ENCODE results near the gene MAP7D2. TPM values are rescaled to one million over a fixed set of nuclear protein-coding genes. Genes with fewer than 3 reads are reported as not detected.

Gene MAP7D2
- total RNA-seq, 2 experiments from 2014 or later: 0.69 to 0.83 TPM

DNA sequence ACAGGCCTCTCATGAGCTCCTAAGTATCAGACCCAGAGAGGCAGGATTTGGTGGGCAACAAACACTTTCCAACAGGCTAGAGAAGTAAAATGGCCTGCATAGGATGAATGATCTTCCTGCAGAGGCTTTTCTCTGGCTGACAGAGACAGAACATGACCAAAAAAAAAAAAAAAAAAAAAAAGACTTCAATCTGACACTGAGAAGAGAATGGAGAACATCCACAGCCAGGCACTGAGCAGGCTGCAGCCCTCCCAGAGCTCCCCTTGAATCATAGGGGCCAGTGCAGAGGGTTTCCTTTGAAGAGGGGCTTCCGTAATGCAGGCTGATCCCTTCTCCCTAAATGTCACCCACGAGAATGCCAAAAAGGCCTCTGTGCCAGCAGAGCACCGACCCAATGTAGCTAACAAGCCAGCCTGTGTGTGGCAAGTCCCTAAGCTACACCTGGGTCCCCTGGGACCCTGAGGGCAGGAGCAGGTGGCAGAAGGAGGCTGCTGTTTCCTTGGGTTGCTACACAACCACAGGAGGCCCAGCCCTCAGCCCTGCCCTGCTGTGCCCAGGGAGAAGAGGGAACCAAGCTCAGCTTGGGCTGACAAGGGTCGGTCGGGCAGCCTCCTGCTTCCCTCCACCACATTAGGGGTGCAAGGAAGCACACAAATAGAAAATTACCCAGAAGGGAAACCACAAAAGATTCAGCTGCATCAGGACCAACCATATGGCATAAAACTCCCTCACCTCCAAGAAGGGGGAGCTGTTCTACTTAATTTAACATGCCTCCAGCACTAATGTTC is 55.6 kb downstream of the MAP7D2 start:
- Mint-ChIP-seq H3K27ac (no peak overlapping the region), H3K27me3 (ENCODE audit: low read depth) (no peaks in the 10 kb centered on the region), H3K4me3 (no peak overlapping the region), H3K4me1 (ENCODE audit: low read depth) (peaks cover 4% of the 10 kb centered on the region), H3K9me3 (no peaks in the 10 kb centered on the region), H3K36me3 (ENCODE audit: low read depth) (no peaks in the 10 kb centered on the region)
- DNase-seq: no peak
- intact Hi-C loops (cut with micrococcal nuclease): loop anchor here (5.0 to 10.0 kb wide), 2 partner anchors 381 to 516 kb away; no protein-coding TSS in a partner anchor
- CTCF ChIA-PET: interaction anchor here (1.7 kb wide), 1 partner anchor 156 kb away, joined by 5 read pairs; no protein-coding TSS in a partner anchor

DNA sequence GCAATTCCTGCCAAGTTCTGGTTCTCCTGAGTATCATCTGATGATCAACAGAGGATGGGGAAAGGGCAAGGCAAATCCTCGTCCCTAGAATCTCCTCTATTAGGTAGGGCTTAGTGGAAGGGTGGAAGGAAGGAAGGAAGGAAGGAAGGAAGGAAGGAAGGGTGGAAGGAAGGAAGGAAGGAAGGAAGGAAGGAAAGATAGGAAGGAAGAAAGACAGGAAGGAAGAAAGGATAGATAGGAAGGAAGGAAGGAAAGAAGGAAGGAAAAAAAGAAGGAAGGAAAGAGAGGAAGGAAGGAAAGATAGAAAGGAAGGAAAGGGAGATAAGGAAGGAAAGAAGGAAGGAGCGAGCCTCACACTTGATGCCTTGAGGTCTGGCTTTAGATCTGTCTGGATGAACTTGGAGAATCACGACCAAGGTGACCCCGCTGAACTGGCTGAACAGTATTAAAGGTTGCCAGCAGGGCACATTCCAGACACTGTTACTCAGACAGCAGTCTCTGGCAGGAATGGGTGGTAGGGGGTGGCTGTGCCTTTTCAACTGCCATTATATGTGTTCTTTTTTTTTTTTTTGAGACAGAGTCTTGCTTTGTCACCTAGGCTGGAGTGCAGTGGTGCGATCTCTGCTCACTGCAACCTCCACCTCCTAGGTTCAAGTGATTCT is 57.1 kb downstream of the MAP7D2 start:
- Mint-ChIP-seq H3K4me3 (no peak overlapping the region), H3K27me3 (ENCODE audit: low read depth) (no peaks in the 10 kb centered on the region), H3K9me3 (no peaks in the 10 kb centered on the region), H3K36me3 (ENCODE audit: low read depth) (no peaks in the 10 kb centered on the region), H3K27ac (no peak overlapping the region), H3K4me1 (ENCODE audit: low read depth) (peaks cover 4% of the 10 kb centered on the region)
- CTCF ChIA-PET: no interaction called here
- DNase-seq: no peak
- intact Hi-C loops (cut with micrococcal nuclease): loop anchor here (5.0 to 10.0 kb wide), 2 partner anchors 383 to 515 kb away; no protein-coding TSS in a partner anchor

DNA sequence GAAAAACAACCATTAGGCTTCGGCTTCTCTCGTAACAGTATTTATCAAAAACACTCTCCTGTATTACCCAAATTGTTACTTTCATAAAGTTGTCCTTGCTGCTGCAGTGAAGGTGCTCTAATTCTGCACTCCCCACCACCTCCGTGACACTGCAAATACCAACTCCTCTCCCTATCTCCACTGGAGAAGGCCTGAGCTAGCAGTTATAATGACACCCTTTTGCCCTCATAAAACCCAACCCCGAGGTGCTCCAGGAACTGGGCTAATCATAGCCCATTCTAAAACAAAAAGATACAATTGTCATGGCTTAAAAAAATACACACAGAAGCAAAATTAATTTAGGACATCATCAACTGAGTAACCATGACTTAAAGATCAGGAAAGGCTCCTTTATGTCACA is 59.2 kb downstream of the MAP7D2 start:
- intact Hi-C loops (cut with micrococcal nuclease): no loop called here
- CTCF ChIA-PET: no interaction called here
- H3K4me3 Mint-ChIP-seq: no peak overlapping the region
- peaks cover 4% of the 10 kb centered on the region for H3K4me1 Mint-ChIP-seq (ENCODE audit: low read depth)
- H3K36me3 Mint-ChIP-seq (ENCODE audit: low read depth): no peaks in the 10 kb centered on the region
- H3K27ac Mint-ChIP-seq: no peak overlapping the region
- H3K9me3 Mint-ChIP-seq: no peaks in the 10 kb centered on the region
- H3K27me3 Mint-ChIP-seq (ENCODE audit: low read depth): no peaks in the 10 kb centered on the region
- no peak for DNase-seq

DNA sequence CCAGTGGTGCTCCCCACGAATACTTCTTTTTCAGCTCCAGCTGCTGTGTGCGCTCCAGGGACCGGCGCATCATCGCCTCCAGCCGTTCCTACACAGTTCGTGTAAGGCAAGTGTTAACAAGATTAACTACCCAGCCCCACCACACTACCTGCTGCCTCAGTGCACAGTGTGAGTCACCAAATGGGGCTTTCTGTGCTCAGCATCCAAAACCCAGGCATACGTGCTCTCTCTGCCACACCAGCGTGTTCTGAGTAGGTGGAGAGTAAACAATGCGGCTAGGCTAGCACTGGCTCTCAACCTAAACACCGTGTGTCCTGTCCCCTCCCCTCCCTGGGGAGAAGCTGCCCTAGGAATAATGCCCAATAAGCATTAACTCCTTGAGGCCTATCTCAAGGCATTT is 60.0 kb downstream of the MAP7D2 start:
- Mint-ChIP-seq H3K9me3 (no peaks in the 10 kb centered on the region), H3K36me3 (ENCODE audit: low read depth) (no peaks in the 10 kb centered on the region), H3K27me3 (ENCODE audit: low read depth) (no peaks in the 10 kb centered on the region), H3K4me1 (ENCODE audit: low read depth) (peaks cover 3% of the 10 kb centered on the region), H3K27ac (no peak overlapping the region), H3K4me3 (no peak overlapping the region)
- intact Hi-C loops (cut with micrococcal nuclease): no loop called here
- DNase-seq: no peak
- CTCF ChIA-PET: no interaction called here

DNA sequence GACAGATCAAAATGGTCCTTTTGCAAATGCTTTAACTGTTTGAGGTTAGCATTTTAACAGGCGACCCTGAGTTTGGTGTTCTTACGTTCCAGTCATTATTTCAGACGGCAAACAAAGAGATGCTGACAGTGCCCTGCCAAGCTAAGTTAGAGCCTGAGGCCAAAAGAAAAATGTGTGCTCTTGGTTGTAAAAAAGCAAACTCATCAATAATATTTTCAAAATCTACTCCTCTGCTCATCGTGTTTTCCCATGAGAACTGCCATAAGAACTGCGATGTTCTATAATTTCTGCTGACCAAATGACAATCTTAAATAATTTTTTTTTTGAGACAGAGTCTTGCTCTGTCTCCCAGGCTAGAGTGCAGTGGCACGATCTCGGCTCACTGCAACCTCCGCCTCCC is 63.2 kb downstream of the MAP7D2 start:
- no peak overlapping the region for H3K27ac Mint-ChIP-seq
- no peaks in the 10 kb centered on the region for H3K27me3 Mint-ChIP-seq (ENCODE audit: low read depth)
- no peaks in the 10 kb centered on the region for H3K9me3 Mint-ChIP-seq
- H3K4me1 Mint-ChIP-seq (ENCODE audit: low read depth): no peaks in the 10 kb centered on the region
- H3K4me3 Mint-ChIP-seq: no peak overlapping the region
- no peaks in the 10 kb centered on the region for H3K36me3 Mint-ChIP-seq (ENCODE audit: low read depth)
- no peak for DNase-seq
- CTCF ChIA-PET: interaction anchor here (0.7 kb wide), 1 partner anchor 857 kb away, joined by 3 read pairs; no protein-coding TSS in a partner anchor
- intact Hi-C loops (cut with micrococcal nuclease): no loop called here

DNA sequence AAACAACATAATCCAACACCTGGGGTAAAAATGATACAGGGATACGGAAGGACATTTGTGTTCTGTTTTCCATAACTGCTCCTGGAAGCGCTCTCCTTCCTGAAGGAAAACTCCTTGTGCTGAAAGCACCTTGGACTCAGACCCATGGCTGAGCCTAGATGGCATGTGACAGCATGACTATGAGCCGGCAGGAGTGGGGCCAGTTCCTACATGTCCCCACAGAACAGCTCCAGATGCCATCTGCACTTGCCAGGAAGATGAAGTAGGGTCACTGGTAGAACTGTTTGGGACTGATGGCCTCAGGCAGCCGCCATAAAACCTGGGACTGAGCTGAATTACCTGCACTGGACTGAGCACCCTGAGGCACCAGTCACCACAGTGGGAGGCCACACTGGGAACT is 69.8 kb downstream of the MAP7D2 start:
- CTCF ChIA-PET: interaction anchor here (0.6 kb wide), 1 partner anchor 584 kb away, joined by 3 read pairs; no protein-coding TSS in a partner anchor
- intact Hi-C loops (cut with micrococcal nuclease): no loop called here

DNA sequence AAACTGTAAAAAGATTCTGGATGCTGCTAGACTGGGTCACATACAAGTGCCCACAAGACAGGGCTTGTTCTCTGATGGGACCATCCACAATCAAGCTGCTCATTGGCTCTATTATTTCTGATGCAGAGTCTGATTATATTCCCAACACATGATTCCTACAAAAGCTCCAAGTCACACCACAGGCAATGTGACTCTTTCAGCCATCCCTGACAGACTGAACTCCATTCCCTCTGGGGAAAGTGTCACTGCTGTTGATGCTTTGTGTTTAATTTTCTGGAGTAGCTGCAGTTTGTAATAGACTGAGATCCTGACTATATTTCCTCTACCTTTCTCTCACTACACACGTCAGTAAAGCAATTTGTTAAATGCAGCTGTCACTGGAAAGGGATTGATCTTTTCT is 70.5 kb downstream of the MAP7D2 start:
- CTCF ChIA-PET: interaction anchor here (0.6 kb wide), 1 partner anchor 583 kb away, joined by 3 read pairs; no protein-coding TSS in a partner anchor
- intact Hi-C loops (cut with micrococcal nuclease): no loop called here

More for the DNA sequence above, 69.8 kb downstream of the MAP7D2 start:
- no peak overlapping the region for H3K4me3 Mint-ChIP-seq
- H3K27ac Mint-ChIP-seq: no peak overlapping the region
- H3K27me3 Mint-ChIP-seq (ENCODE audit: low read depth): no peaks in the 10 kb centered on the region
- DNase-seq: no peak
- H3K9me3 Mint-ChIP-seq: no peaks in the 10 kb centered on the region
- H3K4me1 Mint-ChIP-seq (ENCODE audit: low read depth): no peaks in the 10 kb centered on the region
- no peaks in the 10 kb centered on the region for H3K36me3 Mint-ChIP-seq (ENCODE audit: low read depth)

DNA sequence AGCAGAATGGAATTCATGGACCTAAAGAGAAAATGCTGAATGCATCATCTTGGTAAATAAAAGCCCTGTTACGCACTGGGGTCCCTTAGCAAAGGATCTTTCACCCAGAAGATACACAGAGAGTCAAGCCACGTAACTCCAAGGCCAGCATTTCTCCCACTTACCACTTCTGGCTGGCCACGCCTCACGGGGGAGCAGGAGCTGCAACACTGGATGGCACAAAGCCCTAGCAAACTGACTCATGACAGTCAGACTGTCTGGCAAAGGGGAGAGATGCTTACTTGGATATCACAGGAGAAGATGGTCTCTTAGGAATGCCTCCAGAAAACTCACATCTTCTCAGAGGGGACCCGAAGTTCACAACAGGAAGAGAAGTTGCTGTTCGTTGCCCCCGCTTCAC is 74.5 kb downstream of the MAP7D2 start:
- Mint-ChIP-seq H3K4me3 (no peak overlapping the region), H3K27ac (no peak overlapping the region), H3K27me3 (ENCODE audit: low read depth) (no peaks in the 10 kb centered on the region)

More for the DNA sequence above, 70.5 kb downstream of the MAP7D2 start:
- no peak for DNase-seq
- Mint-ChIP-seq H3K4me1 (ENCODE audit: low read depth) (no peaks in the 10 kb centered on the region), H3K36me3 (ENCODE audit: low read depth) (no peaks in the 10 kb centered on the region), H3K4me3 (no peak overlapping the region), H3K27me3 (ENCODE audit: low read depth) (no peaks in the 10 kb centered on the region), H3K9me3 (no peaks in the 10 kb centered on the region), H3K27ac (no peak overlapping the region)

DNA sequence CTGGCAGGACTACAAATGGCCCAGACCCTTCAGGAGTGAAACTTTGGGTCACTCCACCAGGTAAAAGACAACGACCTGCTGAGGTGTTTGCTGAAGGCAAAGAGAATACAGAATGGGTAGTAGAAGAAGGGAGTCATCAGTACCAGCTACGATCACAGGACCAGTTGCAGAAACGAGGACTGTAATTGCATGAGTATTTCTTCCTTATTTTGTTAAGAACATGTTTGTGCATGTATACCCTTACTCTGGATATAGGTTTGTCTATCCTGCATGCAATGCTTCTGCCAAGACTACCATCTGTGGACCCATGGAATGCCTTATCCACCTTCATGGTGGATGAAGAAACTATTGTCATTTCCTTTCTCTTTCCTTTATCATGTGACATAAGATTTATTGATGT is 77.7 kb downstream of the MAP7D2 start:
- H3K9me3 Mint-ChIP-seq: no peaks in the 10 kb centered on the region
- CTCF ChIA-PET: no interaction called here
- H3K36me3 Mint-ChIP-seq (ENCODE audit: low read depth): no peaks in the 10 kb centered on the region
- no peaks in the 10 kb centered on the region for H3K4me1 Mint-ChIP-seq (ENCODE audit: low read depth)
- intact Hi-C loops (cut with micrococcal nuclease): no loop called here
- H3K27ac Mint-ChIP-seq: no peak overlapping the region
- H3K27me3 Mint-ChIP-seq (ENCODE audit: low read depth): no peaks in the 10 kb centered on the region
- H3K4me3 Mint-ChIP-seq: no peak overlapping the region
- DNase-seq: no peak

More for the DNA sequence above, 74.5 kb downstream of the MAP7D2 start:
- DNase-seq: no peak
- no peaks in the 10 kb centered on the region for H3K9me3 Mint-ChIP-seq
- H3K4me1 Mint-ChIP-seq (ENCODE audit: low read depth): no peaks in the 10 kb centered on the region
- CTCF ChIA-PET: no interaction called here
- no peaks in the 10 kb centered on the region for H3K36me3 Mint-ChIP-seq (ENCODE audit: low read depth)
- intact Hi-C loops (cut with micrococcal nuclease): no loop called here

DNA sequence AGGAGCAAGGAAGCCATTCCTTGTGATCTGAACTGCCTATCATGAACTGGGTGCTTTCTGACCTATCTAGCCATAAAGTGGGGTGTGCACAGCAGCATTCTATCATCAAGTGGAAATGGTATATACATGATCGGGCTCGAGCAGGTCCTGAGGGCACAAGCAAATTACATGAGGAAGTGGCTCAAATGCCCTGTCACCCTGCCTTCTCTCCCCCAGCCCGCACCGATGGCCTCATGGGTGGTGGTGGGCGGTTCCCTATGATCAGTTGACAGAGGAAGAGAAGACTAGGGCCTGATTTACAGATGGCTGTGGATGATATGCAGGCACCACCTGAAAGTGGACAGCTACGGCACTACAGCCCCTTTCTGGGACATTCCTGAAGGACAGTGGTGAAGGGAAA is 79.5 kb downstream of the MAP7D2 start:
- H3K4me1 Mint-ChIP-seq (ENCODE audit: low read depth): no peaks in the 10 kb centered on the region
- H3K9me3 Mint-ChIP-seq: no peaks in the 10 kb centered on the region
- intact Hi-C loops (cut with micrococcal nuclease): no loop called here
- no peak for DNase-seq
- no peaks in the 10 kb centered on the region for H3K27me3 Mint-ChIP-seq (ENCODE audit: low read depth)
- no peaks in the 10 kb centered on the region for H3K36me3 Mint-ChIP-seq (ENCODE audit: low read depth)
- CTCF ChIA-PET: no interaction called here
- H3K4me3 Mint-ChIP-seq: no peak overlapping the region
- no peak overlapping the region for H3K27ac Mint-ChIP-seq

DNA sequence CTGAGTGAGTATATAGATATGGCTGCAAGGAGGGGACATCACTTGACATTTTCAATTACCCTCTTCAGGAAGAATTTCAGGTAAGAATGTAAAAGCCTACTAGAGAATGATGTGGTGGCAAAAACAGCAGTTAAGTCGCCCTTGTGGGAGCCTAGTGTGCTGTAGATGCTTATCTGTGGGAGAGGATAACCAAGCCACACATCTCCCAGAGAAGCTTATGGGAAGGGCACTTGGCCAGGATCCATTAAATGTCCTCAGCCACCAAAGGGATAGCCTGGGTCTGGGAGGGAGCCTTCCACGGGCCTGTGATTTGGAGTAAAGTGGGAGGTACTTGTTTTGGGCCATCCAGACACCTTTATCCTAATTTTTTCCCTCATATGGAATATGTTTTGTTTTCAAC is 84.5 kb downstream of the MAP7D2 start:
- intact Hi-C loops (cut with micrococcal nuclease): no loop called here
- no peaks in the 10 kb centered on the region for H3K9me3 Mint-ChIP-seq
- CTCF ChIA-PET: interaction anchor here (0.5 kb wide), 1 partner anchor 67 kb away, joined by 3 read pairs; no protein-coding TSS in a partner anchor
- H3K27ac Mint-ChIP-seq: no peak overlapping the region
- no peaks in the 10 kb centered on the region for H3K27me3 Mint-ChIP-seq (ENCODE audit: low read depth)
- no peak for DNase-seq
- H3K4me1 Mint-ChIP-seq (ENCODE audit: low read depth): peaks cover 8% of the 10 kb centered on the region
- H3K36me3 Mint-ChIP-seq (ENCODE audit: low read depth): no peaks in the 10 kb centered on the region
- no peak overlapping the region for H3K4me3 Mint-ChIP-seq

DNA sequence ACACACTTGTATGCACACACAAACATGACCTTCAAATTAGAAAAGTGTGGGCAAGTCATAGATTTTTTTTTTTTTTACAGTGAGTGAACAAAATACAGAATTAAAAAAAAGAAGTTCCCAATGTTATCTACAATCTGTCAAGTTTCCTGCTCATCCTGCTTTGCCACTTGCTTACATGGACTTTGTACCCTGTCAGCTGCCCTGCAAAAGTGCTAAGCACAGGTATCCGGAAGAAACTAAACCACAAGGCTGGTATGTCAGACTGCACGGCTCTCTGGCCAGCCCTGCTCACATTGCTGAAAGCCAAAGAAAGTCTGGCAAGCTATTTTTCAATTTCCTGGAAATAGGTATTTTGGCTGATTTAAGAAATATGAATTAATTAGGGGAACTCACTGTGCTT is 87.0 kb downstream of the MAP7D2 start:
- CTCF ChIA-PET: no interaction called here
- no peak for DNase-seq
- no peak overlapping the region for H3K27ac Mint-ChIP-seq
- no peaks in the 10 kb centered on the region for H3K36me3 Mint-ChIP-seq (ENCODE audit: low read depth)
- intact Hi-C loops (cut with micrococcal nuclease): no loop called here
- no peak overlapping the region for H3K4me3 Mint-ChIP-seq
- no peaks in the 10 kb centered on the region for H3K9me3 Mint-ChIP-seq
- H3K4me1 Mint-ChIP-seq (ENCODE audit: low read depth): peaks cover 8% of the 10 kb centered on the region
- H3K27me3 Mint-ChIP-seq (ENCODE audit: low read depth): no peaks in the 10 kb centered on the region

DNA sequence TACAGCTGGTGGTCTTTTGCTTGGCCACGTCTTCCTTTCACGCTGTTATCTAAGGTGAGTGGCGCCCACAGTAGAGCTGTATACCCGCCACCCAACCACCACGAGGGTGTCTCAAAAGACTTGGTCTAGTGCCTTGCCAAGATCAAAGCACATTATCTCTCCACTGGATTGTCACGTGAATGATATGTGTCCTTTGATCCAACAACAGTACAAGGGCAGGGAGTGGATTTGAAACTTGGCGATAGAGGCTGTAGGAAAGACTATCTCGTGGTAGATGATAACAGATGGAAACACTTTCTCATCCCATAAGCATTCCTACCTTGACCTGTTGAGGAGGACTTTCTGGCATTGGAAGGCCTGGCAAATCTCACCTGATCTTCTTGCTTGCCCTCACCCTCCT is 88.1 kb downstream of the MAP7D2 start:
- Mint-ChIP-seq H3K27ac (no peak overlapping the region), H3K4me1 (ENCODE audit: low read depth) (peaks cover 8% of the 10 kb centered on the region), H3K36me3 (ENCODE audit: low read depth) (no peaks in the 10 kb centered on the region), H3K9me3 (no peaks in the 10 kb centered on the region), H3K4me3 (no peak overlapping the region), H3K27me3 (ENCODE audit: low read depth) (no peaks in the 10 kb centered on the region)
- no peak for DNase-seq
- intact Hi-C loops (cut with micrococcal nuclease): no loop called here
- CTCF ChIA-PET: no interaction called here

All from activated naive CD4-positive, alpha-beta T cell treated with anti-CD3 and anti-CD28 coated beads for 36 hours (primary cell).